GM18508 (cell line): Measurements from ENCODE around the gene ITIH1.
"Not testable (repeated sequence)": the region's sequence is repeated elsewhere in the genome, so short reads cannot be mapped to it uniquely, and the experiment has no call there.

Source experiments
- ATAC-seq: cut with Tn5 transposase; IDR thresholded peaks from one replicate; pipeline ENCODE4 v1.9.1; 2021; ENCODE audit warnings: moderate number of reproducible peaks; ENCODE audit not compliant: insufficient read depth, unreplicated experiment

ITIH1 gene, protein sequence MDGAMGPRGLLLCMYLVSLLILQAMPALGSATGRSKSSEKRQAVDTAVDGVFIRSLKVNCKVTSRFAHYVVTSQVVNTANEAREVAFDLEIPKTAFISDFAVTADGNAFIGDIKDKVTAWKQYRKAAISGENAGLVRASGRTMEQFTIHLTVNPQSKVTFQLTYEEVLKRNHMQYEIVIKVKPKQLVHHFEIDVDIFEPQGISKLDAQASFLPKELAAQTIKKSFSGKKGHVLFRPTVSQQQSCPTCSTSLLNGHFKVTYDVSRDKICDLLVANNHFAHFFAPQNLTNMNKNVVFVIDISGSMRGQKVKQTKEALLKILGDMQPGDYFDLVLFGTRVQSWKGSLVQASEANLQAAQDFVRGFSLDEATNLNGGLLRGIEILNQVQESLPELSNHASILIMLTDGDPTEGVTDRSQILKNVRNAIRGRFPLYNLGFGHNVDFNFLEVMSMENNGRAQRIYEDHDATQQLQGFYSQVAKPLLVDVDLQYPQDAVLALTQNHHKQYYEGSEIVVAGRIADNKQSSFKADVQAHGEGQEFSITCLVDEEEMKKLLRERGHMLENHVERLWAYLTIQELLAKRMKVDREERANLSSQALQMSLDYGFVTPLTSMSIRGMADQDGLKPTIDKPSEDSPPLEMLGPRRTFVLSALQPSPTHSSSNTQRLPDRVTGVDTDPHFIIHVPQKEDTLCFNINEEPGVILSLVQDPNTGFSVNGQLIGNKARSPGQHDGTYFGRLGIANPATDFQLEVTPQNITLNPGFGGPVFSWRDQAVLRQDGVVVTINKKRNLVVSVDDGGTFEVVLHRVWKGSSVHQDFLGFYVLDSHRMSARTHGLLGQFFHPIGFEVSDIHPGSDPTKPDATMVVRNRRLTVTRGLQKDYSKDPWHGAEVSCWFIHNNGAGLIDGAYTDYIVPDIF

DNA sequence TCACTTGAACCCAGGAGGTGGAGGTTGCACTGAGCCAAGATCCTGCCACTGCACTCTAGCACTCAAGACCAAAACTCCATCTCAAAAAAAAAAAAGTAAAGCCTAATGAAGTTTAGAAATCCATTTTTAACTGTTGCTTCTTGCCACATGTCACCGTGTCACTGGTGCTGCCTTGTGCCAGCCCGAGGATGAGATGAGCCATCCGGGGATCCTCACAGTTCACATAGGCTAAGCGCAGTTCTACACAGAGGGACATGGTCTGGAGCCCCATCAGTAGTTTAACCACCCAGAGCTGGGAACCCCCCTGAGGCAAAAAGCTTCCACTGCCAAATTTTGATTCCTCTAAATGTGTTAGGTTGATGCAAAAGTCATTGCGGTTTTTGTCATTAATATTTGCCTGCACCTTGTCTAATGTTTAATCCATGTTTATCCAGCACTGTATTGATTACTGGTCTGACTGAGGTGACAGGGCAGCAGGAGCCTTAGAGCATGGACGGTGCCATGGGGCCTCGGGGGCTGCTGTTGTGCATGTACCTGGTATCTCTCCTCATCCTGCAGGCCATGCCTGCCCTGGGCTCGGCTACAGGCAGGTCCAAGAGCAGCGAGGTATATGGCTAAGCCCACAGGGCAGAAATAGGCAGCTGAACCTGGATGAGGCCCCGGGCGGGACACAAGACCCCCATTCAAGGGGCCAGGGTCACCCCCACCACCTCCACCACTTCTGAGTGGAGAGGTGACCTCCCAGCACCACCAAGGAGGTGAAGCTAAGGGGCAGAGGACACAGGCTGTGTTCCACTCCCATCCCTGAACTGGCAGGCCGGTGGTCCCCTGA is at the start of gene ITIH1:
Gene ITIH1 (plus strand): TSS at position 473 of the 832 bp plus-strand sequence. CDS start 17 bp downstream, at position 490.
- no peak for ATAC-seq

DNA sequence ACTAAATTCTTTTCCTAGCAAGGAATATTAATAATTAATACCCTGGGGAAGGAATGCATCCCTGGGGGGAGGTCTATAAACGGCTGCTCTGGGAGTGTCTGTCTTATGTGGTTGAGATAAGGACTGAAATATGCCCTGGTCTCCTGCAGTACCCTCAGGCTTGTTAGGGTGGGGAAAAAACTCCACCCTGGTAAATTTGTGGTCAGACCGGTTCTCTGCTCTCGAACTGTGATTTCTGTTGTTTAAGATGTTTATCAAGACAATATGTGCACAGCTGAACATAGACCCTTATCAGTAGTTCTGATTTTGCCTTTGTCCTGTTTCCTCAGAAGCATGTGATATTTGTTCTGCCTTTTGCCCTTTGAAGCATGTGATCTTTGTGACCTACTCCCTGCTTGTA is 48.6 kb upstream of the ITIH1 start:
- ATAC-seq, result not testable (repeated sequence)

DNA sequence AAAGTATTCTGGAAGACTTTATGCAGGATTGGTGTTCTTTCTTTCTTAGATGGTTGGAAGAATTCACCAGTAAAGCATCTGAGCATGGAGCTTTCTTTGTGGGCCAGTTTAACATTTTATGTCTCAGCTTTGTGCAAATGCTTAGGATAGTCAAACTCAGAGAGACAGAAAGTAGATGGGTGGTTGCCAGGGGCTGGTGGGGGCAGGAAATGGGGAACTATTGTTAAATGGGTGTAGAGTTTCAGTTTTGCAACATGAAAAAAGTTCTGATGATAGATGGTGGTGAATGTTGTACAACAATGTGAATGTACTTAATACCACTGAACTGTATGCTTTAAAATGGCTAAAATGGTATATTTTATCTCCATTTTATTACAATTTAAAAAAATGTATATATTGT is 46.7 kb upstream of the ITIH1 start:
- no peak for ATAC-seq

DNA sequence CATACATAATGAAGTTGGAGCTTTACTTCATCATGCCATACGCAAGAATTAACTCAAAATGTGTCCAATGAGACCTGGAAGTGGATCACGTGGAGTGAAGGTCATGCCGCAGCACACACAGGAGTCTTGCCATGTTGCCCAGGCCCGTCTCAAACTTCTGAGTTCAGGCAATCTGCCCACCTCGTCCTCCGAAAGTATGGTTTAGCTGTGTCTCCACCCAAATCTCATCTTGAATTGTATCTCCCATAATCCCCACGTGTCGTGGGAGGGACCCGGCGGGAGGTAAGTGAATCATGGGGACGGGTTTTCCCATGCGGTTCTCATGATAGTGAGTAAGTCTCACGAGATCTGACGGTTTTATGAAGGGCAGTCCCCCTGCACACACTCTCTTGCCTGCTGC is 45.8 kb upstream of the ITIH1 start:
- no peak for ATAC-seq

DNA sequence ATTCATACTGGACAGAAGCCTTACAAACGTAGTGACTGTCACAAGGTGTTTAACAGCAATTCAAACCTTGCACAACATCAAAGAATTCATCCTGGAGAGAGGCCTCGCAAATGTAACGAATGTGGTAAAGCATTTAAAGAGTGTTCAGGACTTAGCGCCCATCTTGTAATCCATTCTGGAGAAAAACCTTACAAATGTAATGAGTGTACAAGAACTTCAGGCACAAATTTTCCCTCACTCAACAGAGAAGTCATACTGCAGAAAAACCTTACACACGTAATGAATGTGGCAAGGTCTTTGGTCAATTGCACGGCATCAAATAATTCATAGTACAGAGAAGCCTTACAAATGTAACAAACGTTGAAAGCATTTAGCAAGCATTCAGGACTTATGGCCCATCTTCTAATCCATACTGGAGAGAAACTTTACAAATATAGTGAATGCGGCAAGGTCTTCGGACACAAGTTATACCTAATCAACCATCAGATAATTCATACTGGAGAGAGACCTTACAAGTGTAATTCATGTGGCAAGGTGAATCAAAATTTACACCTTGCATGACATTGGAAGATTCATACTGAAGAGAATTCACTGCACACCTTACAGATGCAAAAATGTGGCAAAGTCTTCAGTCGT is 44.0 kb upstream of the ITIH1 start:
- ATAC-seq, result no peak

DNA sequence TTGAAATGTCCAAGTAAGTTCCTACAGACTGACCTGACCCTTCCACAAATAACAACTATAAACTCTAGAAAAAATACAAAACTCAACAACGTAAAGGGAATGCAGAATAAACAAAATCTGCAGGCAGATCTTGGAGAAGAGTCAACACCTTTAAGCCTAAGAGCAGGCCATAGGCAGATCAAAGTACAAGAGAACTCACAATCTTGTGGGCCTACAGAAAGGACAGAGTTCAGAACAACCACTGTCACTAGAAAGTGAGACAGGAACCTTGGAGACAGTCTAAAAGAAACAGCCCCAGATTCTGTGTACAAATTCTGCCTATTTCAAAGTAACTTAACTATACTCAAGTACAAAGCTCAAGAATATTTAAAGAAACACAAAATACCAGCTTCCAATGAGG is 37.7 kb upstream of the ITIH1 start:
- no peak for ATAC-seq

DNA sequence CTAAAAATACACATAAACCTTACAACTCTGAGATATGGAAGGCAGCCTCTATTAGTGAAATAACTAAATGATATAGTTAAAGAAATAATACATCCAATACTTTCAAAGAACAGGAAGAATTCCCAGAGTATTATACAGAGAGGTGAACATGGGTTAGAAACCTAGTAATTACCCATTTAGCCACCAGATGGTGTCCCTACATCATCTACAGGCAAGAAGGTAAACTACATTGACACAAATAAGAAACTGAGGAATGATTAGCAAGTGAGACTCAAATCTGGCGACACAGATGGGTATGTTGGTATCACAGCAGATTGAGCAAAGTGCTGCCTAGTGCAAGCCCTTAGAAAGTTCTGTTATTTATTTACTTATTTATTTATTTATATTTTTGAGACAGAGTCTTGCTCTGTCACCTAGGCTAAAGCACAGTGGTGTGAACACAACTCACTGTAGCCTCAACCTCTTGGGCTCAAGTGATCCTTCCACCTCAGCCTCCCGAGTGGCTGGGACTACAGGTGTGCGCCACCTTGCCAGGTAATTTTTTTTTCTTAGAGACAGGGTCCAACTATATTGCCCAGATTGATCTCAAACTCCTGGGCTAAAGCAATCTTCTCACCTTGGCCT is 34.9 kb upstream of the ITIH1 start:
- no peak for ATAC-seq

DNA sequence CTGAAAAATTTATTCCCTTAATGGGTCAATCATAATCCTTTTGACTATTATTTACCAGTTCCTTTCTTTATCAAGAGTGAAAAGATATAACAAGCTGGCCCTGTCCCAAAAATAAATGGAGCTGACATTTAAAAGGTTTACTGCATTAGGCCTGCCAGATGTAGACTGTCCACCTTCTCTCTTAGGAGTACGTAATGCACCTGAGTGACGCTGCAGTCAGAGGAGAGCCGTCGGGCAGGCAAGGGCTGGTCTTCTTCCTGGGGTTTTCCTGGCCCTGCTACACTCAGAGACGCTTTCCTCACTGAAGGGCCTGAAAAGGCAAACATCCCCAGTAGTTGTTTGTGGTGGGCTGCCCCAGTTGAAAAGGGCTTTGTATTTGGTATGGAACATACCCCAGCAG is 34.2 kb upstream of the ITIH1 start:
- no peak for ATAC-seq

DNA sequence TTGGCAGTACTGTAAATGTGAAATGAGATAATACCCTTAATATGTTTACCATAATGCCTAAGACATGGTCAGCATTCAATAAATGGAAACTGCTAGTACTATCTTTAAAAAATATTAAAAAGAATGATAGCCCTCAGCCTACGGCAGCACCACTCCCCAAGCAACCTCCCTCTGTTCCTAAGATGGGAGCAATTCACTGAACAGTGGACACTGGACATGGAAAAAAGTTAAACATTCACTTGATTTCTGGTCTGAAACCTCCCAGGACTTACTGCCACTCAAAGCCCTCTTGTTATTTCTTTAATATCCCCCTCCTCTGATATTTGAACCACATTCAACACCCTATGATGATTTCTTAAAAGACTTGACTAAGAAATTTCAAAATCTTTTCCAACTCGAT is 33.7 kb upstream of the ITIH1 start:
- no peak for ATAC-seq

DNA sequence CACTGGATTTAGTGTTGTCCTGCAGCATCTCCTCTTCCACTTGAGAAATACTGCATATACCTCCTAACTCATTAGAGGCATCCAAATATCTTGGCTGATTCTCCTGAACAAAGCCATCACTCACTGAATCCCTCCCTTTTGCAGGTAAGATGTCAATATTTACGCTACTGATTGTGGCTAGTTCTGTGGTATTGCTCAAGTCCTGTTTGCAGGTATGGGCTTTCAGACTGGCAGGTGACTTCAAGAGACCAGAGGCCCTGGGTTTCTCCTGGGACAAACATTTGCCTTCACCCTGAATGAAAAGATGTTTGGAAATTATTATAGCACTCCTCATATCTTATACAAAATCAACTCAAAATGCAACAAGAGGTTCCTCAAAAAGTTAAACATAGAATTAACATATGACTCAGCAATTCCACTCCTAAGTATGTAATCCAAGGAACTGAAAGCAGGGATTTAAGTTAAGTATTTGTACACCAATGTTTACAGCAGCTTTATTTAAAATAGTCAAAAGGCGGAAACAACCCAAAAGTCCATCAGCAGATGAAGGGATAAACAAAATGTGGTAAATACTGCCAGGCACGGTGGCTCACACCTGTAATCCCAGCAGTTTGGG is 25.2 kb upstream of the ITIH1 start:
- ATAC-seq, result no peak

DNA sequence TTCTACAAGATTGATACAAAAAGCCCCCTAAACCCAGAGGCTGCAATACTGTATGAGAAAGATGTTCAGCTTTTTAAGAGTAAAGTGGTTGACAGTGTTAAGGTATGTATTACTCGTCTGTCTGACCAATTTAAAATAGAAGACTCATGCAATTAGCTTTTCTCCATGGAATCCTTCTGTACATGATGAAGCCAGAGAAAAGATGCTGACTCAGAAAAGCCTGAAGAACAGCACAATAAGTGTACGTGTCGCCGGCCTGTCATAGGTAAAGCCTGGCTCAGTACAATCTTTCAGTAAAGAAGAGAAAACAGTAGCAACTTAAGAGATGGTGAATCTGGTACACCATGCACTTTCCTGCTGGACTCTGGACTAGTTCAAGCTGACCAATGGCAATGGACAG is 23.0 kb upstream of the ITIH1 start:
- ATAC-seq, result no peak

DNA sequence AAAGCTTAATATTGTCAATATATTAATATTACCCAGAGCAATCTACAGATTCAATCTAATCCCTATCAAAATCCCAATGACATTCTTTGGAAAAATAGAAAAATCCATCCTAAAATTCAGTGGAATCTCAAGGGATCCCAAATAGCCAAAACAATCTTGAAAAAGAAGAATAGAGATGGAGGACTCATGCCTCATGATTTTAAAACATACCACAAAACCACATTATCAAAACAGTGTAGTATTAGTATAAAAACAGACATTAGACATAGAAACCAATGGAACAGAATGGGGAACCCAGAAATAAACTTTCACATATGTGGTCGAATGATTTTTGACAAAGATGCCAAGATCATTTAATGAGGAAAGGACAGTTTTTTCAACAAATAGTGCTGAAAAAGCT is 21.3 kb upstream of the ITIH1 start:
- no peak for ATAC-seq

DNA sequence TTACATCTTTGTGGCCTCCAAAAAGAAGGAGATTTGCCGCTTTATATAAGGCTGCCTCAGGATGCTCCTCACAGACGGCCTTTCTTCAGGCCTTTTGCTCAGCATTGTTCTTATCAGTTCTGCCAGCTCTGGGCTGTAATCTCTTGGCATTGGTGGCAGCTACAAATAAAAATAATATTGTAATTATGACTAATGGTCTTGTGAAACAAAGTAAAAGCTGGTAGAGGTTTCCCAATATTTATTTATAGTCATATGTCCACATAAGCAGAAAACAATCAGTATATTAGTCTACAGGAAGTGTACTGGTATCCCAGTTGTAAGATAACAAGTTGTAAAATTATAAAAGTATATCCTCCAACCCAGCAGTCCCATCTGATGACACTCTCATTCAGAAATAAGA is 13.9 kb upstream of the ITIH1 start:
- ATAC-seq, result no peak

DNA sequence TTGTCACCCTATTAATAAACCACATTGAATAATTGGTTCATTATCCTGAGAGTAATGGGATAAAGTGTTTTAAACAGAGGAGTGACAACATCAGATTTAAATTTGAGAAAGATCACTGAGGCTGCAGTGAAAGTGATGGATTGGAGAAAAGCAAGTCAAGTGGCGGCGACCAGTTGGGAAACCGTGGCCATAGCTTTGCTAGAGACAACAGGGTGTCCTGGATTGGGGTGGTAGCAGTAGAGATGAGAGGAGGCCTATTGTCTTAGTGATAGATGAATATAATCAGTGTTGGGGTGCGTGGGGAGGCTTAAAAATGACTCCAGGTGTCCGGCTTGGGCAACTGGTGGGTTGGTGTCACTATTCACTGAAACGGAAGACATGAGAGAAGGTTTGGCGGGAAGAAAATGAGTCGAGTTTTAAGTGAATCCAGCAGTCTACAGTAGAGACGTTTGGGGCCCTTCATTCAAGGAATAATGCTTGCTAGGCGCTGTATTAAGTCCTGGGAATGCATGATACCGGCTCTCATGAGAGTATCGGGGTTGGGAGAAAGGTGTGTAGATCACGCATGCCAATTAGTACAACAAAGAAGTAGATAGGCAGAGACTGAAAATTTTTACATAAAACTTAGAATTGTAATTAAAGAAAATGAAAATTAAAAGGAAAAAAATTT is 7.5 kb upstream of the ITIH1 start:
- ATAC-seq, result no peak

DNA sequence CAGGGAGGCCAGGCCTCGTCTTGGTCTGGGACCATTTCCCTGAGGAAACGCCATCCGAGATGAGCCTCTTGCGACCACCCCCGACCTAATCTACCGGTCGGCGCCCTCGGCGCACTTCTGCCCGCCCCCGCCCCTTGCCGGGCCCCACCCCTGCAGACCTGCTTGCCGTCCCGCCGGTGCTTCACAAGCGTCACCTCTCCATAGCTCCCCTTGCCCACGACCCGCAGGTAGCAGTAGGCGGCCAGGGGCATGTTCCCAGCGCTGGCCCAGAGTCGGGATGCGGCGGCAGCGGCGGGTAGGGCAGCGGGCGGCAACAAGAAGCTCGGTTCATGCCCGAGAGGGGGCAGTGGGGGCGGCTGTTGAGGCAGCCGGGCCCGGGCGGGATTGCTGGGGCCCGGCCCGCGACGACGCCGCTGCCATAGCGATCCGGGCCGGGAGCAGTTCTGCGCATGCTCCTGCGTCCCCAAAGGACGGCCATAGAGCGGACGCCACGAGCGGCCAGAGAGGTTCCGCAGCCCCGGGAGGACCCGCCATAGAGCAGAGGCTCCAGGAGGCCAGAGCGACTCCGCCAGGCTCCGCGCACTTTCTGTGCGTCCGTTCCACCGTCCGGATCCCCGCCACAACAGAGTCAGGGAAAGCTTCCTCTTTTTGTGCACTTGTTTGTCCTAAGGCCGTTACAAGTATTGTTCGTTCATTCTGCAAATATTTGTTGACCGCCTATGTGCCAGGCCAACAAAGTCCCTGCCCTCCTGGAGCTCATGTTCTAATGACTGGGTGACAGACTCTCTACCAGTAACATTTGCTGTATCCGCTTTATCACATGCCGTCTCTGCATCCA is 6.7 kb upstream of the ITIH1 start, which contains the start of gene NEK4:
Gene NEK4 (minus strand): TSS at position 445 of the 838 bp plus-strand sequence. CDS start 194 bp downstream, at position 251.
- ATAC-seq, result peak; percentile 41

DNA sequence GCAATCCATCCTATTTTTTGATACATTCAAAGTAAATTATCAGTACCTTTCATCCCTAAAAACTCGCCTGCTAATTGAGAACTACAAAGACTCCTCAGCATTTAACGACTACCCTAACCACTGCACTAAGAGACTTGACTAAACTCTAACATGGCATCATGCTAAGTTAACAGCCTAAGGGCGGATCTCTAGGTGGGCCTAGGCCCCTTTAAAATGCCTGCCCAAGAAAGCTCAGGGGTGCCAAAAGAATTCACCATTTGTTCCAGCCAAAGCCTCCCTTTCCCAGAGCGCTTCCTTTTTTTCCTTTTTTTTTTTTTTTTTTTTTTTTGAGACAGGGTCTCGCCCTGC is 6.1 kb upstream of the ITIH1 start:
- ATAC-seq, result no peak

DNA sequence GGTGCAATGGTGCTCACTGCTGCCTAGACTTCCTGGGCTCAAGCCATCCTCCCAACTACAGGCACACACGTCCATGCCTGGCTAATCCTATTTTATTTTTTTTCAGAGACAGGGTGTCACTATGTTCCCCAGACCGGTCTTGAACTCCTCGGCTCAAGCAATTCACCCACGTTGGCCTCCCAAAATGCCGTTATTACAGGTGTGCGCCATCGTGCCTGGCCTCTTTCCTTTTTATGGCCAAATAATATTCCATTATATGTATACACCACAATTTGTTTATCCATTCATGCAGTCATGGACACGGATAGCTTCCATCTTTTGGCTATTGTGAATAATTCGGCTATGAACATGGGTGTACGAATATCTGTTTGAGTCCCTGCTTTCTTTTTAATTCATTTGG is 5.7 kb upstream of the ITIH1 start:
- ATAC-seq, result no peak
